ENCODE measurements around the gene AGMAT.
"Not testable (repeated sequence)": the region's sequence is repeated elsewhere in the genome, so short reads cannot be mapped to it uniquely, and the experiment has no call there.

The AGMAT gene

GRCh38 chr1:15610167-15610566 is 25.3 kb upstream of the AGMAT start:
- DNase-seq, result no peak

- DNase-seq, result no peak
Measured at GRCh38 chr1:15609631-15610030, 24.8 kb upstream of the AGMAT start.

- no peak for DNase-seq
Measured at GRCh38 chr1:15605398-15606383, 20.8 kb upstream of the AGMAT start.

DNA sequence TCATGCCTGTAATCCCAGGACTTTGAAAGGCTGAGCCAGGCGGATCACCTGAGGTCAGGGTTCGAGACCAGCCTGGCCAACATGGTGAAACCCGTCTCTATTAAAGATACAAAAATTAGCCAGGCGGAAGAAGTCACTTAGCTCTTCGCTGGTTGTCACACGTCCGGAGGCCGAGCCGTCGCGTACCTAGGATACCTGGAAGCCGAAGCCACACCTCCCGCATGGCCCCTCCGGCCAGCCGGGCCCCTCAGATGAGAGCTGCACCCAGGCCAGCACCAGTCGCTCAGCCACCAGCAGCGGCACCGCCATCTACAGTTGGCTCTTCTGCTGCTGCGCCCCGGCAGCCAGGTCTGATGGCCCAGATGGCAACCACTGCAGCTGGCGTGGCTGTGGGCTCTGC is 19.5 kb upstream of the AGMAT start:
- not testable (repeated sequence) for DNase-seq

GRCh38 chr1:15603966-15604282 is 19.1 kb upstream of the AGMAT start:
- DNase-seq, result not testable (repeated sequence)

GRCh38 chr1:15603050-15603965 is 18.5 kb upstream of the AGMAT start:
- DNase-seq, result peak; percentile 73 to 82

DNA sequence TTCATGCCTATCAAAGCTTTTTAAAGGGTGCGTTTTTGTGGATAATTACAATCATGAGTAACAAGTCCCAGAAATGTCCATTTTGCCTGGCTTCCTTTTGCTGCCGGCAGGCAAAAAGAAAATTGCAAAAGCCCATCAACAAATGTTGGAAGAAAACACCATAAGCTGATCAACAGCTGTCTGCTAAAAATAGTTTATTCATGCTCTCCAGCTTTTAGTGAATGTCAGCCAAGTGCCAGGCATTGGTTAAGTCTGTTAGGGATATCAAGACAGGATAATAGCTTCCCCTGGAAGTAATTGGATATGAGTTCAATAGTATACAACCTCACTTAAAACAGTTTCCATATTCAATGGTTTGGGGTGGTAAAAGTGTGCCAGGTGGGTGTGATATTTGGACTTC is 13.6 kb upstream of the AGMAT start:
- no peak for DNase-seq

- no peak for DNase-seq
Measured at GRCh38 chr1:15595809-15596617, 11.2 kb upstream of the AGMAT start.

GRCh38 chr1:15592285-15592684 is 7.4 kb upstream of the AGMAT start:
- no peak for DNase-seq

GRCh38 chr1:15583016-15583706 is 1.7 kb downstream of the AGMAT start:
- no peak for DNase-seq

- no peak for DNase-seq
Measured at GRCh38 chr1:15579683-15580047, 5.2 kb downstream of the AGMAT start.

- DNase-seq, result no peak
Measured at GRCh38 chr1:15578921-15579682, 5.7 kb downstream of the AGMAT start.

GRCh38 chr1:15577691-15578090 is 7.2 kb downstream of the AGMAT start:
- DNase-seq, result no peak

- DNase-seq, result no peak
Measured at GRCh38 chr1:15575549-15576150, 9.2 kb downstream of the AGMAT start.

DNA sequence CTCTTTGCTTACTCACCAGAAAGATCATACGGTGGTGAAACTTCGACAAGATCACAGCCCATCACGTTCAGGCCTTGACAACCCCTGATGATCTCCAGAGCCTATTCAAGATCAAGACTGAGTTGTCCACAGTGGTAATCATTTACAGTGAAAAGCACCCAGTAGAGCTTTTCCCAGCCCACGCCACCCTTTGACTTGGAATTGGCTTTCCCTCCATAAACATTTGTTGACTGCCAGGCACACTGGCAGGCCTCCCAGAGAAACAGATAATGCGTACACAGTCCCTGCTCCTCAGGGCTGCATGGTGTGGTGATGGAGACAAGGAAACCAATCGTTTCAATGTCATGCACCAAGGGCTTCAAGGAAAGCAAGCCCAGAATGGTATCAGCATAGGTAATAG is 10.1 kb downstream of the AGMAT start:
- DNase-seq, result no peak

DNA sequence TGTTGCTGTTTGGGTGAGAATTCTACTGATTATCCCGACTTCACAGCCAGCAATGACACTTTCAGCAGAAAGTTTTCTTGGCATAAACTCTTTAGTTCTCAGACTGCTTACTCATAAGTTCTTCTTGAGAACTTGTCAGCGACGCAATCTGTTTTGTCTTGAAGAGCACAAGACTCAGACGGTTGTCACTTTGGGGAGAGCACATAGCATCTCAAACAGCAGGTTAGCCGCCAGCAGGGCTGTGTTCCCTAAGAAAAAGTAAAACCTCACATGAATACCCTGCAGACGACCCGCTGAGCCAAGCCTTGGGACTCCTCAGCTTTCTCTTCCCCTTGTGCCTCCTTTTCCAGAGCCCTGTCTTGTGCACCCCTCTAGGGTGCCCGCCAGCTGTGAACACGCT is 11.4 kb downstream of the AGMAT start:
- DNase-seq, result no peak

DNA sequence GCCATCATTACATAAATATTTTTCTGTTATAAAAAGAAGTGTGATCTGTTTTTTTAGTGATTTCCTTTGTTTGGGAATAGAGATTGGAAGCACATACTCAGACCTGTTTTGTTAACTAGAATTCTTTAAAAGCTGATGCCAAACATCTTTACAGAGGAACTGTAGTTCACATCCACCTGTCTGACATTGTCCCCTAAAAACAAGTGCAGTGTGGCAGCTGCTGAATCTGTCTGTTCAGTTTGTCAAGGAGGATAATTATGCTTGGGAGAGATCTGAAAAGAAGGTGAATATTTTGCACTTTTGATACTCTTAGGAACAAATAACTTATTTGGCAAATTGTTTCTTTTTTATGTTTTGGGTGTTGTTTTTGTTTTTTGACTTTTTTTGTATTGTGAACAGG is 13.6 kb downstream of the AGMAT start:
- DNase-seq, result no peak

DNA sequence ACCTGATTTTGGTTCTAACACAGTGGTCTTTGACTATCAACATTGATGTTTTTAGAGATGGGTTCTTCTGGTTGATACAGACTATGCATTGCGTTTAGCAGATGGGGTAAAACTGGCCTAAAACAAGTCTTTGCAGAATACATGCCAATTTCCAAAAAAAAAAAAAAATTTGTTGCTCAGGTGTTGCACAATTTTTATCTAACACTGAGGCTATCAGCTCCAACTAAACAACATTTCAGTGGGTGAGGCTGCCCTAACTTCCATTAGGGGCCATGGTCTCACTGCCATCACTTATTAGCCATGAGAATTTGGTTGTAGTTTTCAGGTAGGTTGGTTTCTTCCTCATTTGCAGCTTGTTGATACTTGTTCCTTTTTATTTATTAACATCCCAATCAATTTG is 14.0 kb downstream of the AGMAT start:
- DNase-seq, result no peak

- no peak for DNase-seq
Measured at GRCh38 chr1:15568387-15569073, 16.3 kb downstream of the AGMAT start.

GRCh38 chr1:15559189-15559810 is 25.6 kb downstream of the AGMAT start:
- no peak for DNase-seq
